DOHH2 (cell line): ENCODE measurements around the gene CMIP.

ENCODE experiments used
- H3F3A ChIP-seq: fragments of 200-600 bp; sonication (generic), shearing (Covaris generic); 2 replicates; pipeline ENCODE4 v1.6.0; 2016; ENCODE audit warnings: antibody characterized with exemption, mild to moderate bottlenecking; ENCODE audit not compliant: control insufficient read depth, insufficient read depth
- H3K27ac ChIP-seq: fragments of 200-600 bp; sonication (generic); 2 replicates; pipeline ENCODE4 v1.5.1; 2014; ENCODE audit warnings: low read depth, mild to moderate bottlenecking, low read length, moderate library complexity
- H3K27me3 ChIP-seq: fragments of 200-600 bp; sonication (generic); 2 replicates; pipeline ENCODE4 v1.6.1; 2014; ENCODE audit warnings: mild to moderate bottlenecking, low read length, mixed read lengths; ENCODE audit not compliant: control insufficient read depth
- H3K36me3 ChIP-seq: fragments of 200-600 bp; sonication (generic); 2 replicates; pipeline ENCODE4 v1.6.1; 2014; ENCODE audit warnings: mild to moderate bottlenecking, low read length, moderate library complexity, mixed read lengths; ENCODE audit not compliant: control insufficient read depth
- H3K4me1 ChIP-seq: fragments of 200-600 bp; sonication (generic); 2 replicates; pipeline ENCODE4 v1.6.1; 2014; ENCODE audit warnings: mild to moderate bottlenecking, low read length, mixed read lengths; ENCODE audit not compliant: control insufficient read depth
- H3K4me2 ChIP-seq: fragments of 200-600 bp; sonication (generic); 2 replicates; pipeline ENCODE4 v1.6.0; 2014; ENCODE audit warnings: mild to moderate bottlenecking, low read length, moderate library complexity
- H3K4me3 ChIP-seq: fragments of 200-600 bp; sonication (generic); 2 replicates; pipeline ENCODE4 v1.5.1; 2014; ENCODE audit warnings: mild to moderate bottlenecking, low read length, mixed read lengths
- H3K79me2 ChIP-seq: fragments of 200-600 bp; sonication (generic); 2 replicates; pipeline ENCODE4 v1.6.1; 2014; ENCODE audit warnings: mild to moderate bottlenecking, low read length, mixed read lengths; ENCODE audit not compliant: control insufficient read depth
- H3K9me2 ChIP-seq: fragments of 200-600 bp; sonication (generic); replicated peaks from 2 replicates; pipeline ENCODE4 v1.6.1; 2014; ENCODE audit warnings: mild to moderate bottlenecking, low read length, mixed read lengths; ENCODE audit not compliant: control insufficient read depth
- H3K9me3 ChIP-seq: fragments of 200-600 bp; sonication (generic); 2 replicates; pipeline ENCODE4 v1.6.1; 2014; ENCODE audit warnings: antibody characterized with exemption, low read length, mixed read lengths; ENCODE audit not compliant: control insufficient read depth, insufficient read depth
- H4K20me1 ChIP-seq: fragments of 200-600 bp; sonication (generic); 2 replicates; pipeline ENCODE4 v1.6.0; 2014; ENCODE audit warnings: low read depth, mild to moderate bottlenecking, antibody characterized with exemption, low read length, moderate library complexity; ENCODE audit not compliant: control insufficient read depth, insufficient read depth
- EZH2phosphoT487 ChIP-seq: fragments of 200-600 bp; sonication (generic); IDR thresholded peaks from 2 replicates; pipeline ENCODE4 v1.6.1; 2017; ENCODE audit warnings: borderline replicate concordance, mild to moderate bottlenecking, antibody characterized with exemption, low read length, moderate library complexity, mixed read lengths
- TF ChIP-seq, protein P1 (sequence below): fragments of 200-600 bp; sonication (generic); IDR thresholded peaks from one replicate; pipeline ENCODE4 v1.5.1; 2014; ENCODE audit warnings: antibody characterized with exemption, mild to moderate bottlenecking, low read depth, low read length; ENCODE audit not compliant: poor library complexity, severe bottlenecking

The CMIP gene

GRCh38 chr16:81701296-81701970, 256.8 kb downstream of the CMIP start:
- H3K4me2 ChIP-seq = no peak overlapping the region
- H3K27ac ChIP-seq = no peak overlapping the region
- no peaks in the 10 kb centered on the region for H3K79me2 ChIP-seq
- H4K20me1 ChIP-seq = 0 out of 2 replicates have a peak, but pooled peaks cover 3% of the 10 kb centered on the region
- no peaks in the 10 kb centered on the region for H3K9me3 ChIP-seq
- TF ChIP-seq, protein P1, sequence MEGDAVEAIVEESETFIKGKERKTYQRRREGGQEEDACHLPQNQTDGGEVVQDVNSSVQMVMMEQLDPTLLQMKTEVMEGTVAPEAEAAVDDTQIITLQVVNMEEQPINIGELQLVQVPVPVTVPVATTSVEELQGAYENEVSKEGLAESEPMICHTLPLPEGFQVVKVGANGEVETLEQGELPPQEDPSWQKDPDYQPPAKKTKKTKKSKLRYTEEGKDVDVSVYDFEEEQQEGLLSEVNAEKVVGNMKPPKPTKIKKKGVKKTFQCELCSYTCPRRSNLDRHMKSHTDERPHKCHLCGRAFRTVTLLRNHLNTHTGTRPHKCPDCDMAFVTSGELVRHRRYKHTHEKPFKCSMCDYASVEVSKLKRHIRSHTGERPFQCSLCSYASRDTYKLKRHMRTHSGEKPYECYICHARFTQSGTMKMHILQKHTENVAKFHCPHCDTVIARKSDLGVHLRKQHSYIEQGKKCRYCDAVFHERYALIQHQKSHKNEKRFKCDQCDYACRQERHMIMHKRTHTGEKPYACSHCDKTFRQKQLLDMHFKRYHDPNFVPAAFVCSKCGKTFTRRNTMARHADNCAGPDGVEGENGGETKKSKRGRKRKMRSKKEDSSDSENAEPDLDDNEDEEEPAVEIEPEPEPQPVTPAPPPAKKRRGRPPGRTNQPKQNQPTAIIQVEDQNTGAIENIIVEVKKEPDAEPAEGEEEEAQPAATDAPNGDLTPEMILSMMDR = no peak
- no peak for TF ChIP-seq EZH2phosphoT487
- H3K4me1 ChIP-seq = no peaks in the 10 kb centered on the region
- no peaks in the 10 kb centered on the region for H3F3A ChIP-seq
- H3K9me2 ChIP-seq = no peaks in the 10 kb centered on the region
- no peaks in the 10 kb centered on the region for H3K27me3 ChIP-seq
- no peaks in the 10 kb centered on the region for H3K36me3 ChIP-seq
- H3K4me3 ChIP-seq = no peak overlapping the region

DNA sequence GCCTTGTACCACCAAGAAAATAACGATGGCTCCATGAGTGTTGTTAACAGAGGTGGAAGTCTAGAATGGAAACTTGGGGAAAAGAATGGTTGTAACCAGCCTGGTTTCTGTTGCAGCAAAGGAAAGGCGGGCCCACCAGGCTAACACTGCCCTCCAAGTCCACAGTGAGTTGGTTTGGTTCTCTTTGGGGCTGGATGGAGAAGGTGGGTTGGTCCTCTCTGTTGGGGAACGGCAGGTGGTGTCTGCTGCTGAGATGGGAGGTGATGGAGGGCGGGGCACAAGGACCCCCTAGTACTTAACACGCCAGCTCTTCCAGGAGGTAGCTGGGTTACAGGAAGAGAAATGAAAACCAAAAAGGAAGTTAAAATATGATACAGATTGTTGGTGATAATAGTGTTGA, 257.9 kb downstream of the CMIP start:
- Histone ChIP-seq H3K9me2 (no peaks in the 10 kb centered on the region), H3K4me3 (no peak overlapping the region), H3K27me3 (no peaks in the 10 kb centered on the region), H4K20me1 (0 out of 2 replicates have a peak, but pooled peaks cover 3% of the 10 kb centered on the region), H3K27ac (no peak overlapping the region), H3K4me1 (no peaks in the 10 kb centered on the region), H3K79me2 (no peaks in the 10 kb centered on the region), H3F3A (no peaks in the 10 kb centered on the region), H3K4me2 (no peak overlapping the region), H3K9me3 (no peaks in the 10 kb centered on the region), H3K36me3 (peaks cover 4% of the 10 kb centered on the region; the same call in 1 of the 2 replicates)
- no peak for TF ChIP-seq EZH2phosphoT487
- TF ChIP-seq, protein P1 = no peak

DNA sequence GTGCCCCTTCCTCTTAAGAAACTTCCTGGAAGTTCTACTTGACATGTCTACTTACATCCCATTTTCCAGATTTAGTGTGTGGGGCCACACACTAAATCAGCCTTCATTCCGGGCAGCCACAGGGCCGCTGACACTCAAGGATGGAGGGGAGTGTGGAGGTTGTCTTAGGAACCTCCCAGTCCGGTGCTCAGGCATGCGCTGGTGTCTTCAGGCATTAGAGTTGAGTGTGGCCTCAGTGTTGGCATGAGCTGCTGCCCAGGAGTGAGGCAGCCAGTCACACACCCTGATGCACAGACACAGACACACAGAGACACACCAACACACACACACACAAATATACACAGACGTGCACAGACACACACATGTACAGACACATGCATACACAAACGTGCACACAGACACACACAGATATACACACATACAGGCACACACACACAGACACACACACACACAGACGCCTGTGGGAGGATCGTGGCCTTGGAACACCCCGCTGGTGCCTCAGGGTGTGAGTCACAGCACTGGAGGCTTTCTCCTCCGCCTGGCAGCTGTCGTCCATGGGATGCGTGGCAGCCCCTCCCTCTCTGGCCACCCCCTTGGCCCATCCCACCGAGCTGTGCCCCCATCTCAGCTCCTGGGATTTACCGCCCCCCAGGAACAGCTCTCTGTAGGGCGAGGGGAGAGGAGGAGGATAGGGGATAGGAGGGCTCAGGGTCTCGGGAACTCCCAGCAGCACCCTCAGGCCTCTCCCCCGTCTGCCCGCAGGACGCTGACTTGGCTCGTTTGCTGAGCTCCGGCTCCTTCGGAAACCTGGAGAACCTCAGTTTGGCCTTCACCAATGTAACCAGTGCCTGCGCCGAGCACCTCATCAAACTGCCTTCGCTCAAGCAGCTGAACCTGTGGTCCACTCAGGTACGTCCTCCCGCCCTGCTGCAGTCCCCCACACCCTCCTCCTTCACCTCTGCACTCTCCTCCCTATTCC, 258.9 kb downstream of the CMIP start:
- no peak overlapping the region for H3K4me2 ChIP-seq
- no peak overlapping the region for H3K4me3 ChIP-seq
- H3K27ac ChIP-seq = no peak overlapping the region
- no peaks in the 10 kb centered on the region for H3F3A ChIP-seq
- H3K9me2 ChIP-seq = no peaks in the 10 kb centered on the region
- no peaks in the 10 kb centered on the region for H3K79me2 ChIP-seq
- peaks cover 4% of the 10 kb centered on the region; the same call in 1 of the 2 replicates for H3K36me3 ChIP-seq
- no peaks in the 10 kb centered on the region for H3K4me1 ChIP-seq
- 0 out of 2 replicates have a peak, but pooled peaks cover 3% of the 10 kb centered on the region for H4K20me1 ChIP-seq
- H3K9me3 ChIP-seq = no peaks in the 10 kb centered on the region
- no peaks in the 10 kb centered on the region for H3K27me3 ChIP-seq
- TF ChIP-seq, protein P1 = no peak
- no peak for TF ChIP-seq EZH2phosphoT487
